GM19452 (cell line): ENCODE results near the gene MAP3K4.
"Not testable (repeated sequence)": the region's sequence is repeated elsewhere in the genome, so short reads cannot be mapped to it uniquely, and the experiment has no call there.

ENCODE experiments used
- ATAC-seq: cut with Tn5 transposase; IDR thresholded peaks from one replicate; pipeline ENCODE4 v1.9.1; 2021; ENCODE audit not compliant: unreplicated experiment

MAP3K4 gene

DNA sequence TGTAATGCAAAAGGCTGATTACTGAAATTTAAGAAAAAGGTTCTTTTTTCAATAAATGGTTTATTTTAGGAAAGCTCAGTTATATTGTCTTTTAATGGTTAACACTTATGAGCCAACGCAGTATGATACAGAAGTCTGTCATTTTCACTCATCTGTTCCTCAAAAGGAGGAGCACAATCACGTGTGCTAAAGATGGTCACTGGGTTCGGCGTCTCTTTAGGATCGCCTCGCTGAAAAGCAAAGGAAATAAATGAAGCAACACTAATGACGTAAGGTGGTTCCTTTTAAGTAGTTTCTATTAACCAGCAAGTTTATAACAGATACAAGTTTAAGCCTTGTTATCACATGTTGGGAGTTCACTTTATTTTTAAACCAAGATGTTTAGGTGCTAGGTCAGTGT, 125.7 kb downstream of the MAP3K4 start:
- no peak for ATAC-seq

DNA sequence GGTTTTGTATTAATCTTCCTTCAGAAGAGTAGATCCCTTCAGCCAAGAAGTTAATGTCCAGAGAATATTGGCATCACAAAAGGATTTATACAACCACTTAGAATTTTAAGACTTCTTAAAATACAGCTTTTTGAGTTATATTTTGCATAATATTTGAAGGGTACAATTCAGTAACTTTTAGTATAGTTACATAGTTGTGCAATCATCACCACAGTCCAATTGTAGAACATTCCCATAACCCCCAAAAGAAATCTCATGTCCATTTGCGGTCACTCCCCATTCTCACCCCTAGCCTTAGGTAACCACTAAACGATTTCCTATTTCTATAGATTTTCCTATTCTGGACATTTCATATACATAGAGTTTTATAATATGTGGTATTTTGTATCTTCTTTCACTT, 126.4 kb downstream of the MAP3K4 start:
- ATAC-seq = no peak

DNA sequence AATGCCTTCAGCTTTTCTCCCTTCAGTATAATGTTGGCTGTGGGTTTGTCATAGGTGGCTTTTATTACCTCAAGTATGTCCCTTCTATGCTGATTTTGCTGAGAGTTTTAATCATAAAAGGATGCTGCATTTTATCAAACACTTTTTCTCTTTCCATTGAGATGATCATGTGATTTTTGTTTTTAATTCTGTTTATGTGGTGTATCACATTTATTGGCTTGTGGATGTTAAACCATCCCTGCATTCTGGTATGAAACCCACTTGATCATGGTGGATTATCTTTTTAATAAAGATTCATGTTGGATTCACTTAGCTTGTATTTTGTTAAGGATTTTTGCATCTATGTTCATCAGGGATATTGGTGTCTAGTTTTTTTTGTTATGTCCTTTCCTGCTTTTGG, 131.8 kb downstream of the MAP3K4 start:
- ATAC-seq = not testable (repeated sequence)

- ATAC-seq = no peak
Observed at GRCh38 chr6:161125591-161125990, 134.0 kb downstream of the MAP3K4 start.

DNA sequence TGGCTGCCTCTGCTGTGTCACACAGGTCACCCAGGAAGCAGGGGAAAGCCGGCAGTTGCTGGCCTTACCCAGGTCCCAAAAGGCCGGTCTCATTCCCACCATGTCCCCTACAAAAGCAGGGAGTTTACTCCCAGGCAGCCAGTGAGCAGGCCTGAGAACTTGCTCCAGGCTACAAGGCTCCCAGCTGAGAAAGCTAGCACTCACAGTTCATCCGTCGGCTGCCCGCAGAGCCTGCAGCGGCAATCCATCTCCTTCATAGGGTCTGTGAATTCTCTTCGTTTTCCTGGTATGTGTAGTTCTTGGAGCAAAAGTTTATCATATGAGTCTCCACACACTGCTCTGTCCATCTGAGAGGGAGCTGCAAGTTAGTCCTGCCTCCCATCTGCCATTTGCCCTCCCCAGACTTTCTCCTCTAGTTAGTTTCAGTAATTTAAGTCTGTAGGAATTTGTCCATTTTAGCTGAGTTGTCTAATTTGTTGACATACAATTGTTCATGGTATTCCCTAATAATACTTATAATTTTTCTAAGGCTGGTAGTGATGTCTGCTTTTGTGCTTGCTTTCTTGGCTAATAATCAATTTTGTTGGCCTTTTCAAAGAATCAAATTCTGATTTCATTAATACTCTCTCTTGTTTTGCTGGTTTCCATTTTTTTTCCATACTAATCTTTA, 135.6 kb downstream of the MAP3K4 start:
- ATAC-seq = no peak

GRCh38 chr6:161128230-161128629, 136.7 kb downstream of the MAP3K4 start:
- no peak for ATAC-seq

DNA sequence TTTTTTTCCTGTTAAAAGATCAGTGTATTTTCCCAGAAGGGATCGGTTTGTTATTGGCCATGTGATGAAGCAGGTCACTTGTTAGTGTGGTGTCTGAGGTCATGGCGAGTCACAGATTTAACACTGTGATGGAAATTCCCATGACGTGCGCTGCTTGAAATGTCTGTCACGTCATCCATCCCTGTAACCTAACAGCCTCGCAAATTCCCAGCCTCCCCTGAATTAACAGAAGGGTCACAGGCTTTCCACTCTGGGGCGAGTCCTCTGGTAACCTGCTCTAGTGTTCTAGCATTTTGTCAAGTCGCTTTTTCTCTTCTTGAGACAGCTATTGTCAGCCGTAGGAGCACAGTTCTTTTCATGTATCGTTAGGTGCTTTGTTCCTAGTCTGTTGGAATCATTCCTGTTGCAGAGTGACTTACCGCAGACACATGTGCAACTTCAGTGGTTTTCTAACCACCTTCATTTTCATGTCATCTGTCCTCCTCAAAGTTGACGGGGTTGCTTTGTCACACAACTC, 137.2 kb downstream of the MAP3K4 start:
- ATAC-seq = no peak

DNA sequence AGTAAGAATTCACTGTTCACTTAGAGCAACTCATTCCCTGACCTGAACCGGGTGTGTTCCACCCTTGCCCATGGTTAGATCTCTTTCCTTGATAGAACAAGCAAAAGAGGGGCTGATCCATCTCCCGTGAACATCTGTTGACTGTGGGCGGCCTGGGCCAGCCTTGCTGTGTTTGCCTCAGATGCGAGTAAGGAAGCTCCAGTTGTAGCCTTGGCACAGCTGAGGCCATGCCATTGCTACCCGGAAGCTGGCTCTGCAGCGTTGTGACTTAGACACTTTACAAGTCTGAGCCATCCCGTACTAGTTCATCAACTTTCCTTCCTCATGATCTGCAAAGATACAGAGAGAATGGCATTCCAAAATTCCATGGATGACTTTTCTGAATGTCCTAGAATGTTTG, 139.0 kb downstream of the MAP3K4 start:
- no peak for ATAC-seq

DNA sequence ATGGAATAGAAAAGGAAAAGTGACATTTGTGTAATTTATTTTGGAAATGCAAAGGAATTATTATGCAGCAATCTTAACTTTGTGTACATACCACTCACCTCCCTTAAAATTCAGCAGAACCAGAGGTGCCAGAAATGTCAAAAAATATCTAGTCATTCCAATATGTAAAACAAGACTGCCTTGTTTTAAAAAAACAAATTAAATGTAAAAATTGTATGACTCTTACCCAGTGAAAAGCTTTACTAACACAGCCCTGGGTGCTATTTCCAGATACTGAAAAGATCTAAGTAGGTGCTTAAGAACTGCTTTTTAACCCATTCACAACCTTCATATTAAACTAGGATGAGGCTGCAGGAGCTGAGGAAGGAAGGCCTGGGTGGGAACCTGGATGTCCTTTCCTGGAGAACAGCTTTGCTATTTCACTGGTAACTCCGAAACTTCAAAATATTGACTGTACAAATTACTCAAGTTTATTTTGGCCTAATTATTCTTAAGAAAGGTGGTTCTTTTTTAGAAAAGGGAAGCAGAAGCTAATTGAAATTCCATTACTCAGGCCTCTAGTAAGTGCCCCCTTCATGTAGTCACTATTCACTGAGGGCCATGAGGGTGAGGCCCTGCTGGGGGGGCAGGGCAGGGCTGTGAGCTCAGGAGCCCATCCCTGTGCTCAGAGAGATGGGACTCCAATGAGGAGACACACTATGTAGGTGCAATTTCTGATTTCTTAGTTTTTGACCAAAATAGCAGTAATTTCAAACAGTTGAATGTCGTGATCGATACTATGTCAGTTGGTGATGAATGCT, 139.6 kb downstream of the MAP3K4 start:
- no peak for ATAC-seq

DNA sequence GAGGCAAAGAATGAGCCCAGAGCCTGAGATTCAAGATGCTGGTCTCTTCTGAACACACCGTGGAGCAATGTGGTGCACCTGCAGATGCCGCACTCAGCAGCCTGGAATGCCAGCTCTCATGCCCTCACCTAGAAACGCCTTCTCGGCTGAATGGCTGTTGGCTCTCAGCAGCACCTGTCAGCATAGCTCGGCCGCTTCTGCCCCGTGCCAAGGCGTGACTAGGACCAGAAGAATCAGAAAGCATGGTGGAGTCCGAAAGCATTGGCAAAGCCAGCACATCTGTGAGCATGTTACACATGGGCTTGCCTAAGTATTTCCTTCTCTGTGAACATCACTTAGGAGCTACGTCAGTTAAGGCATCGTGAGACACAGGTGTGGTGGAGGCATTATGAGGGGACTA, 140.8 kb downstream of the MAP3K4 start:
- no peak for ATAC-seq

DNA sequence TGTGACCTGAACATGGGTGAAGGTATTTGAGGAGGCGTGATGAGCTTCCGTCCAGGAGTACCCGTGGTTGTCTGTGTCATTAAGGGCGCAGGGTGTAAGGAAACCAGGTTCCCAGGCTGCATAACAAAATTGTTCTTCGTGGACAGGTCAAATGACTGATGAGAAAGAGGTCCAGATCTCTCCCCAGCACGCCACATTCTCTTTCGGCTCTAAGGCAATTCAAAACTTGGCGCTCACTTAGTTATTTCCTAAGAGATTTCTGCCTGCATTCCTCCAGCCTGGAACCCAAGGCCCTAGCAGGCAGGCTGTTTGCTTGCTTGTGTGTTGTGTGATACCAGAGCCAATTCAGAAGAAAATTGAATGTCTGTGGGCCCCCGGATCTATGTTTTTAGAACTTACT, 142.4 kb downstream of the MAP3K4 start:
- ATAC-seq = no peak

GRCh38 chr6:161134550-161135298, 143.2 kb downstream of the MAP3K4 start:
- no peak for ATAC-seq

DNA sequence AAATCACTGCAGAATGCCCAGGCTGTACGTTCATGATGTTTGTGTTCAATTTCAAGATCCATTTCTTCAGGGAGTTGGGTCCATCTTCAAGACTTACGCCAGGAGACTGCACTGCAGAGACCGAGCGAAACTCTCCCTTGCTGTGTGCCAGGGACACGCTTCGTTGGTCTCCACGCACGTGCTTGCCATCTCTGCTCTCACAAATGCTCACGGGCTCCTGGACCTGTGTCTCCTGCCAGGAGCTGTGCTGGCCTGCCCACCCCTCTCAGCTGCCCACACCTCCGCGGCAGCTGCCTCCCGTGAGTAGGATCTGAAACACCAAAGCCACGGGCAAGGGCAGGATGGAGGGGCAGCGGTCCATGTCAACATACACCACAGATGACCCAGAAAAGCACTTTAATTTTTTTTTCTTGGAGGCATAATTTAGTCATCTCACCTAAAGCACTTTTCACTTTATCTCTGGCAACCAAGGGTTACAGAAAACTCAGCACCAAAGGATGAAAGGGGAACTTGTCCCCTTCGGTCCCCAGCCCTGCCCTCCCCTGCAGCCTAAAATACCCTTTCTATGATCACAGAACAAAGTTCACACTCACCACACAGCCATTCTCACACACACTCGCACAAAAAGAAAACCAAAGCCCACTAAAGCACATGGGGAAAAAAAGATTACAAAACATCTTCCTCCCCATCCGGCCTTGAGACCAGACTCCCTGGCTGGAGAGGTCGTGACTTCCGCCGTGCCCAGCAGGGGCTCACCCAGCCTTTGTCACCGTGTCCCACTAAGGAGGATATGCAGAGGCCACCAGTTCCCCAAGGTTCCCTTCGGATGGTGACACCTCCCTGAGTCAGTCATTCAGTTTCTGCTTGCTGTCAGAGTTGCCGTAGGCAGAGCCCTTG, 144.4 kb downstream of the MAP3K4 start:
- no peak for ATAC-seq

DNA sequence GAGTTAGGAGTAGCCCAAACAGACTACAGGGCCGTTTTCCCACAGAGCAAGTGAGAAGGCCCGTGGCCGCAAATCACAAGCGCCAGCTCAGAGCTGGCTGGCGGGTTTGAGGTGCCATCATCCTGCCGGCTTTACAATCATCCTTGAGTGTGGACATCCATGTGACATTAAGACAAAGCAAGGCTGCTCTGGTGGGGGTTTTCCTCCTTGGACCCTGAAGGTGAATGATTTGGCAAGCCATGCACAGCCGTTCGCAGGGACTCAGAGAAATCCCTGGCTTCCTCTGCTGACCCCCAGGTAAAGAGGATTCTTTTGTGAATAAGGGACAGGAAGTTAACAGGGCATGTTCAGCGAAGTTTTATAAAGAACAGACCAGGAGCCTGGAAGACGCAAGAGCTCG, 145.1 kb downstream of the MAP3K4 start:
- ATAC-seq = no peak

DNA sequence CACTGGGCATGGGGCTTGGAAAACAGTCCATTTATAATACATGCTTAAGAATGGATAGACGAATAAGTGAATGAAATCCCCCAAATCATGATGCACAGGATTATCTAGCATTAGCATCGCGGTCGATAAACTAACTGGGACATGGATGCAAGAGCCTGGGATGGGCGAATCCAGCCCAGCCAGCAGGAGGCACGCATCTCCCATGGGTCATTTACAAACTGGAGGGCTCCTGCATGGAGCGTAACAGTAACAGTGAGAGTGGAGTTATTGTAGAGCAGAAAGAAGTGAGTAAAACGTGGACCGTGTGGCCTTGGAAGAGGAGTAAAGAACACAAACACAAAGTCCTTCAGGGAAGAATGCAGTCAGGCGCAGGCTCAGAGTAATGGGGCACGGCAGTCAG, 145.8 kb downstream of the MAP3K4 start:
- ATAC-seq = no peak

DNA sequence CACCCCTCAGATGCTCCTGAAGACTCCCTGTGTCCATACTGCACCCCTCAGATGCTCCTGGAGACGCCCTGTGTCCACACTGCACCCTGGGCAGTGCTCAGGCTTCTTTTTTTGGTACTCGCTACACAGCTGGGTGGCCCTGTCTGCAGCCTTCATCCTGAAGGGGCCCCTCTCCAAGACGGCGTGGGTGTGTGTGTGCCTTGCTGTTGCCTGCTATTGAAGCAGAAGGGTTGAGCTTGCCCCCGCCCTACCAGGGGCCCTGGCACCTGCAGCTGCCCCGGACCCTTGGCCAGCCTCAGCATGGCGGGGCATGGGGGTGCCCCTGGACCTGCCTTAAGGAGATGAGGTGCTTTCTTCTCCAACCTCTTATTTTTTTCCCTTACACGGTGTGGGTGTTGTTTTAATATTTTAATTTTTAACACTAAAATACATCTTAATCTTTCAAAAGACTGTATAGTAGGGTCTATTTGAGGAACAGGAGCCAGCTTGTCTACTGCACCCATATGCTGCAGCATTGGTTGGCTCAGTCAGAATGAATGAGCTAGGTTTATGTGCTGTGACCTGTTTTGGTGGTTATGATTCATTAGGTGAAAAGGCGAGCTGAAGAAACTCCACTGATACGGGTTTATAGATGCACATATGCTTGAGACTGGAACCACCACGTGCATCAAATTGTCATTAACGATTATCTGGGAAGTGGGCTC, 146.4 kb downstream of the MAP3K4 start:
- ATAC-seq = no peak

DNA sequence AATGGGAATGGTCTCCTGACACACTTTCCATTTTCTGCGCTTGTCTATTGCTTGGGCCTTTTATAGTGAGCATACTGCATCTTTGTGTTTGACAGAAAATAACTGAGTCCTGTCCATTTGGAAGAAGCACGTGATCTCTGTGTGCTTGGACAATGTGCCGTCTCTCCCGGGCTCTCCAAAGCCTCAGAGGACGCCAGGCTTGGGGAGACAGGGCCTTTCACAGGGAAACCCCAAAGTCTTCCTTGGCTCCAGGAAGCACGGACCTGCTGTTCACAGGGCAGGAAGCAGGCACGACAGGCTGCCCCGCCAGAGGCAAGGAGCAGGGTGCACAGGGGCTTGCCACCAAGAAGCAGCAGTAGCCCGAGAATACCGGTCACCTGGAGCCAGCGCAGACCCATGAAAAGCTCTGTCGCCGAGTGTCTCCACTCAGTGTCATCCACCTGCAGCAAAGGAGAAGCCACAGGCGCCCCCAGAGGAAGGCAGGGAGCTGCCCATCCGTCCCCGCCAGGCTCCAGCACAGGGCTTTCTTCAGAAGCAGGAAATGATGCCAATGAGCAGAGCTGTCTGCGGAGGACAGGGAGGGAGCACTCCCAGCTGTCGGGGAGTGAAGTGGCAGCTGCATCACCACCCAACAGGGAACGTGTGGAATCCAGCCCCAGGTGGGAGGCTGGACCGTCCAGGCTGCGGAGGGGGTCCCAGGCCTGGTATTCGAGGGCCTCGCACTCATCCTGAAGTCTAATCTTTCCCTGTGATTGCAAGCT, 147.2 kb downstream of the MAP3K4 start:
- ATAC-seq = no peak

- no peak for ATAC-seq
Observed at GRCh38 chr6:161139304-161139765, 147.8 kb downstream of the MAP3K4 start.
